Measurements from ENCODE around the gene CR2. TPM values are rescaled to one million over a fixed set of nuclear protein-coding genes. Genes with fewer than 3 reads are reported as not detected.

The CR2 gene
- total and polyA plus RNA-seq, 7 donors = 0.01 to 0.27 (median 0.16) TPM; not detected in 3

DNA sequence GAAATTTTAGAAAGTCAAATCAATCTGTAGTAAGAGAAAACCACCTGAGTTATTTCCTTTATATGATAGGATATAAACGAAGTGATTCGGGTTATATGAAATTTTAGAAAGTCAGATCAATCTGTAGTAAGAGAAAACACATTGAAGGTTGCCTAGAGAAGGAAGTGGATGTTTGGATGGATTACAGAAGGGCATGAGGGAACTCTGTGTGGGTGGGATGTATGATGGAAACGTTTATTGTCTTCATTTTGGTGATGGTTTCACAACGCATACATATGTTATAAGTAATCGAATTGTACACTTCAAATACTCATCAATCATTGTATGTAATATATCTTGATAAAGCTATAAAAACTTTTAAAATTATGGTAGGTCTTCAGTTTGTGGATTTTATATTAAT, 46.9 kb downstream of the CR2 start:
- TF ChIP-seq, protein P1, sequence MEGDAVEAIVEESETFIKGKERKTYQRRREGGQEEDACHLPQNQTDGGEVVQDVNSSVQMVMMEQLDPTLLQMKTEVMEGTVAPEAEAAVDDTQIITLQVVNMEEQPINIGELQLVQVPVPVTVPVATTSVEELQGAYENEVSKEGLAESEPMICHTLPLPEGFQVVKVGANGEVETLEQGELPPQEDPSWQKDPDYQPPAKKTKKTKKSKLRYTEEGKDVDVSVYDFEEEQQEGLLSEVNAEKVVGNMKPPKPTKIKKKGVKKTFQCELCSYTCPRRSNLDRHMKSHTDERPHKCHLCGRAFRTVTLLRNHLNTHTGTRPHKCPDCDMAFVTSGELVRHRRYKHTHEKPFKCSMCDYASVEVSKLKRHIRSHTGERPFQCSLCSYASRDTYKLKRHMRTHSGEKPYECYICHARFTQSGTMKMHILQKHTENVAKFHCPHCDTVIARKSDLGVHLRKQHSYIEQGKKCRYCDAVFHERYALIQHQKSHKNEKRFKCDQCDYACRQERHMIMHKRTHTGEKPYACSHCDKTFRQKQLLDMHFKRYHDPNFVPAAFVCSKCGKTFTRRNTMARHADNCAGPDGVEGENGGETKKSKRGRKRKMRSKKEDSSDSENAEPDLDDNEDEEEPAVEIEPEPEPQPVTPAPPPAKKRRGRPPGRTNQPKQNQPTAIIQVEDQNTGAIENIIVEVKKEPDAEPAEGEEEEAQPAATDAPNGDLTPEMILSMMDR (IDR thresholded peaks at IDR 0.05) = no peak
- DNase-seq (no peak), ATAC-seq (no peak)
- 56 to 61% (median 58%) methylated on average over 5 of the region's 5 CpGs for WGBS, 3 donors
- no peaks in the 10 kb centered on the region for H3K36me3 ChIP-seq (ENCODE audit: insufficient read depth in 1 of 2, low read depth in 1 of 2)
- no peaks in the 10 kb centered on the region for H3K4me1 ChIP-seq
- intact Hi-C loops (cut with DNase I) = no loop called here
- no peak overlapping the region for H3K4me3 ChIP-seq
- peaks cover 3 to 68% (median 8%) of the 10 kb centered on the region in 3 donors for H3K27me3 ChIP-seq (ENCODE audit: insufficient read depth in 3 of 3, low read length in 2 of 3)
- H3K9me3 ChIP-seq = no peaks in the 10 kb centered on the region
- H3K27ac ChIP-seq = no peak overlapping the region

DNA sequence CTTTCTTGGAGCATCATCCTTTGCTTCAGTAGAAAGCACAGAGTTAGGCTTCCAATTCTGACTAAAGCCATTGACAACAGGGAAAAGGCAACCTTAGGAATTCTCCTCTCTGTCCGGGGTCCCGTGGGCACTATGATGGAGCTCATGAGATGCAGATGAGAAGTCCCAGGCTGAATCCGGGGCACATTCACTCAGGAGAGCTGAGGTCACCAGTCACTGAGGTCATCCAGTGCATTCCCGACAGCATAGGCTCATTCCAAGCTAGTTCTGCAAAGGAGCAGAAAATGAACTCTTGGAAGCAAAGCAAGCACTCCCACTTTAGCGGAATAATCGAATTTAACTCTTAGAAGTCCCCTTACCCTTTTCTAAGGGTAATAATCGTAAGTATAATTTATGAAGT, 48.6 kb downstream of the CR2 start:
- H3K27me3 ChIP-seq (ENCODE audit: insufficient read depth in 3 of 3, low read length in 2 of 3) = peaks cover 0 to 59% (median 8%) of the 10 kb centered on the region in 3 donors

DNA sequence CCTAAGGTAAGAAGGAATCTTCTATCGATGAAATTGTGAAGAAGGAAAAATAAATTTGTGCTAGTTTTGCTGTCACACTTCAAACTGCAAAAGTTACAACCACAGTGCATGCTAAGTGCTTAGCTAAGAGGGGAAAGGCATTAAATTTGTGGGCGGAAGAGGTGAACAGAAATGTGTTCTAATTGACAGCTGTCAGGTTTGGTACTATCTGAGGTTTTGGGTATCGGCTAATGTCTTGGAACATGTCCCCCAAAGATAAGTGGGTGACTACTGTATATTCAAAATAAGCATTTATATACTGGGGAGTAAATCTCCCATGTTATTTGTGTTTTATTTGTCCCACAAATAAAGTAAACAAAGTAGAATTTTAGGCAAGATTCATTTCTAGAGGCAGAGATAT, 49.8 kb downstream of the CR2 start:
- TF ChIP-seq, protein P1 (IDR thresholded peaks at IDR 0.05) = no peak
- ATAC-seq (no peak), DNase-seq (no peak)
- intact Hi-C loops (cut with DNase I) = no loop called here
- Histone ChIP-seq H3K27ac (no peak overlapping the region), H3K4me3 (no peak overlapping the region), H3K36me3 (ENCODE audit: insufficient read depth in 1 of 2, low read depth in 1 of 2) (no peaks in the 10 kb centered on the region), H3K9me3 (no peaks in the 10 kb centered on the region), H3K4me1 (no peaks in the 10 kb centered on the region), H3K27me3 (ENCODE audit: insufficient read depth in 3 of 3, low read length in 2 of 3) (peaks cover 0 to 49% (median 8%) of the 10 kb centered on the region in 3 donors)
- WGBS, 3 donors = 80 to 89% (median 85%) methylated on average over 3 of the region's 3 CpGs

More for the DNA sequence above, 48.6 kb downstream of the CR2 start:
- no peaks in the 10 kb centered on the region for H3K9me3 ChIP-seq
- intact Hi-C loops (cut with DNase I) = no loop called here
- ATAC-seq = no peak
- H3K36me3 ChIP-seq (ENCODE audit: insufficient read depth in 1 of 2, low read depth in 1 of 2) = no peaks in the 10 kb centered on the region
- DNase-seq = no peak
- no peak overlapping the region for H3K4me3 ChIP-seq
- H3K4me1 ChIP-seq = no peaks in the 10 kb centered on the region
- H3K27ac ChIP-seq = no peak overlapping the region
- 48 to 52% (median 50%) methylated on average over 7 of the region's 7 CpGs for WGBS, 3 donors
- TF ChIP-seq, protein P1 (IDR thresholded peaks at IDR 0.05) = no peak

DNA sequence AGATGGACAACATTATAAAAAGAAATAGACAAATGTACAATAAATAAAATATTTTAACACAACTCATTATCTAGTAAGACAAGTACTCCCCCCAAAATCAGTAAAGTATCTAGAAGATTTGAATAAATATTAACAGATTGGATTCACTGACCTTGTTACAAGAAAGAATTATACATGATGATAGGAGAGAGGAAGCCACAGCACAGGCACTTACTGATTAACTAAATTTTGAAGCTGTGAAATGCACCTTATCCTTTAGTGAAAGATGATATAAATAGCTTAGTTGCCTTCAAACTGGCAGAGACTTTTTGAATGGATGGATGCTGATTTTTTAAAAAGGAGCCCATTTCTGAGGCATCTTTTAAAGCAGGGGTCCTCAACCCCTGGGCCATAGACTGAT, 50.3 kb downstream of the CR2 start:
- intact Hi-C loops (cut with DNase I) = no loop called here
- Histone ChIP-seq H3K9me3 (no peaks in the 10 kb centered on the region), H3K4me3 (no peak overlapping the region), H3K4me1 (no peaks in the 10 kb centered on the region), H3K27ac (no peak overlapping the region), H3K27me3 (ENCODE audit: insufficient read depth in 3 of 3, low read length in 2 of 3) (peaks cover 0 to 44% (median 8%) of the 10 kb centered on the region in 3 donors), H3K36me3 (ENCODE audit: insufficient read depth in 1 of 2, low read depth in 1 of 2) (no peaks in the 10 kb centered on the region)
- ATAC-seq (no peak), DNase-seq (no peak)
- TF ChIP-seq, protein P1 (IDR thresholded peaks at IDR 0.05) = no peak

DNA sequence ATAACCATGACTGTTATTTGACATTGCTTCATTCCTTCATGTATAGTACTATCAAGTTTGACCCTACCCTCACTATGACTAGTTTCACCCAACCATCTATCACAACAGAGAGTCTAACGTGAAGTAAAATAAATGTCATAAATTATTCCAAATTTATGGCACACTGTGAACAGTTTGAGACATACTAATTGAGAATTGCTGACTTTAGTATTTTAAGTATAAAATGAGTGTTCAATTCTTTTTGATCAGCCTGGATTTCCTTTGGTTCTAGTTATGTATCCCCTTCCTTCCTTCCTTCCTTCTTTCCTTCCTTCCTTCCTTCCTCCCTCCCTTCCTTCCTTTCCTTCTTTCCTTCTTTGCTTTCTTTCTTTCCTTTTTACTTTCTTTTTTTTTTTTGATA, 56.3 kb downstream of the CR2 start:
- Histone ChIP-seq H3K4me1 (no peaks in the 10 kb centered on the region), H3K4me3 (no peak overlapping the region), H3K9me3 (no peaks in the 10 kb centered on the region), H3K36me3 (ENCODE audit: insufficient read depth in 1 of 2, low read depth in 1 of 2) (no peaks in the 10 kb centered on the region), H3K27me3 (ENCODE audit: insufficient read depth in 3 of 3, low read length in 2 of 3) (peaks cover 0 to 7% (median 0%) of the 10 kb centered on the region in 3 donors), H3K27ac (no peak overlapping the region)
- TF ChIP-seq, protein P1 (IDR thresholded peaks at IDR 0.05) = no peak
- ATAC-seq (no peak), DNase-seq (no peak)
- intact Hi-C loops (cut with DNase I) = no loop called here
- 29 to 50% (median 49%) methylated on average over 1 of the region's 1 CpG for WGBS, 3 donors
